Muscle of back (tissue), 11 donors: ENCODE measurements around the gene ONECUT1. TPM values are rescaled to one million over a fixed set of nuclear protein-coding genes. Genes with fewer than 3 reads are reported as not detected.

ENCODE experiments used
- DNase-seq, 3 donors: peaks; one replicate each; pipeline versions ENCODE4 v3.0.0 to v3.0.0-alpha.2; 2013
- polyA plus RNA-seq, 10 donors: library from polyadenylated mRNA; unstranded; fragments of 120-200 nt; gene quantifications; one replicate each; pipeline ENCODE4 v1.2.1, GENCODE V29; 2013; ENCODE audit not compliant: insufficient read length in 10 of 10

The ONECUT1 gene
- polyA plus RNA-seq, 10 donors = not detected

DNA sequence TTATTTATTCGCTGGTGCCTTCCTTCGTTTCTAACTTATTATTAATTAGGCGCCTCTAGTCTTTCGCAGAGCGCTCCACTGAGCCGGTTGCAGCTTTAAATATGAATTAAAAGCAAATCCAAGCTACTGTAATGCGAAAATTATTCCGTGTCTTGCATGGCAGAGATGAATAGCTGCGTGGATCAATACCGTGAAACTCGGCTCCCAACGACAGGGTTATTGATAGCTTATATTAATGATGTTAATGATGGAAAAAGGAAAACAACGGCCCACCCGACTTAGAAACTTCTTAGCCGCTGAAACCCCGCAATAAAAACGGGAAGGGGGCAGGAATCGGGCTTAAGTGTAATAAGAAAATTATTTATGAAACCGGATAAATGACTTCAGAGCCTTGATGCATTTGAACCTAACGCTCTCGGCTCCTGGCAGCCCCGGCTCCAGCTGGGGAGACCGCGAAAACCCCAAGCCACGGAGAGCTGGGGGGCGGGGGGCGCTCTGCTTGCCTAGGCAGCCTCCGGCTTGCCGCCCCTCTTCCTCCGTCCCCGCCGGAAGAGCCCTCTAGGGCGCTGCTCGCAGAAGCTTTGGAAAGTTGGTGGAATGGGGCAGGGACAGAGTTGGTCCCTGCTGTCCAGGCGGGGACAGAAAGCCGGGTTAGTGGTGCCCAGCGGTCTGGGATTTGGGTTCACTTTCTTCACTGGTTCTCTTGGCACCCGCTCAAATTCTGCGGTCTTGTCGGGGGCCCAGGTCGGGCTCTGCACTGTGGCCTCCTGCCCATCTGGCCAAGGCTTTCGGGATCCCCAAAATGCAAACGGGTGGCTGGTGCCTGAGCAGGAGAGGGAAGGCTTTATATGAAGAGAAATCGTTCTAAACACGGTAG, 7.7 kb upstream of the ONECUT1 start:
- DNase-seq = peak in 1 of 3 donors; percentile 16

DNA sequence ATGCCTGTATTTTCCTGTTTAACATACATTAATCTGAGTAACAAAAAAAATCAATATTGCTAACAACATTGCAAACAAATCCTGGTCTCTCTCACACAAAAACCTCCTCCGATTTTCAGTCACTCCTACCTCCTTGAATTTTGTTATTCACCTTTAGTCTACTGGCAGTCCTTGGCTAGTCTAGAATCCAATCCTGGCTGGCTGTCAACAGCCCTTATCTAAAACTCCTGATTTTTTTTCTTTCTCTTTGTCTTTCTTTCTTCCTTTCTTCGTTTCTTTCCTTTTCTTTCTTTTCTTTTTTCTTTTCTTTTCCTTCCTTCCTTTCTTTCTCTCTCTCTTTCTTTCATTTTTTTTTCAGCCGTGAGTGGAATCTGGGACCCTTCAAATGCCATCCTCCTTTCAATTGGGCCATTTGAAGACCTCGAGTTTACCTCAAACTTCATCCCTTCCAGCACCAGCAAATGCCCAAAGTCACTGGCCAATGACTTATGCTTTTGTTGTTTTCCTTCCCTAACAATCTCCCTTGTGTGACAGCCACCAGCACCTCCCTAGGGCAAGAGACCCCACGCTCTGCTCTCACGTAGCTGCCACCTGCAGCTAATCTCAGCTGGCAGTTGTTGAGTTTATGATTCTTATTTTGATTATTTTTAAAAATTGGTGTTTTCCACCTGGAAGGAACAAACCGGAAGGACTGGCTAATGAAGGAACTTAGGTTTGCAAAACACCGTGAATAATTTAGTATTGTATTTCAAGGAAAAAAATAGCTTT, 6.8 kb upstream of the ONECUT1 start:
- peak in 1 of 3 donors; percentile 2 for DNase-seq

DNA sequence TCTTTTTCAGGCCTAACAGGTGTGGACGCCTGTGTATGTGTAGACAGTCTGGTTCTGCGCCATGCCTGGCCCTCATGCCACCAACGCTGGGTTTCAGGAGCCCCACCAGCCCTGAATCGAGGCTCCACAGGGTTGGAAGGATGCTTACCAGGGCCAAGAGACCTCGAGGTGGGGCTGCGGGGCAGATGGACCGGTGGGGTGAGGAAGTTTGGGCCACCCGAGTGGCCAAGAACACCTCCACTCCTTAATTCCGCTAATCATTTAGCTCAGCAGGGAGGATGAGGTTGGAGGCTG, 6.0 kb upstream of the ONECUT1 start:
- DNase-seq = no peak

DNA sequence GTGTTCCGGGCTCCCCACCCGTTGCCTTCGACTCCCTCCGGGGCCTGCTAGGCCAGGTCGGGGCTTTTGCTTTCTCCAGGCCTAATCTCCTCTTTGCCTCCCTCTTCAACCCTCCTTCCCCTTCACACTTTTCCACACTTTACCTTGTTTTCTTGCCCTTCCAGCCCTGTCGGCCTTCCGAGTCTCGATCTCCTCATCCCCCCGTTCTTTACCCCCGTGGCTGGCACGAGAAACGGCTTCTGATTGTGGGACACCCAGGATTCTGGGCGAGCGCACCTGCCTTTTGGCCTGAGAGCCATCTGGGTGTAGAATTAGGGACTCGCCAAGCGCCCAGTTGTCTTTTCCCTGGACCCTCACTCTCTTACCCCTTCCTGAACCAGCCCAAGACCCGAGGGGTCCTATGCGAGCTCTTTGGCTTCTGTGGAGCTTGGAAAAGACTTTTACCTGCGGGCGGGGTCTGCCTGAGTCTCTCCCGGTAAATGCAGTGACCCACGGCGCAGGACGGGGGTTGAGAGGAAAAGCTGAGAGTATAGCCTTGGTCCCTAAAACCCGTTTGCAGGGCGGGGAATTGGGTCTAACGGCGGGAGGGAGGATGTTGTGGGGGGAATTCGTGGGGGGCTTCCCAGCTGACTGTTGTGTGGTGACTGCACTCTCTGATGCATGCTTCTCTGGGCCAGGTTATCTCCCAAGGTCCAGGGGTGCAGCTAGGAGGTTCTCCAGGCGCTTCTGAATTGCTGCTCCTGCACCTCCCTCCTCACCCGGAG, 5.5 kb upstream of the ONECUT1 start:
- DNase-seq = no peak

DNA sequence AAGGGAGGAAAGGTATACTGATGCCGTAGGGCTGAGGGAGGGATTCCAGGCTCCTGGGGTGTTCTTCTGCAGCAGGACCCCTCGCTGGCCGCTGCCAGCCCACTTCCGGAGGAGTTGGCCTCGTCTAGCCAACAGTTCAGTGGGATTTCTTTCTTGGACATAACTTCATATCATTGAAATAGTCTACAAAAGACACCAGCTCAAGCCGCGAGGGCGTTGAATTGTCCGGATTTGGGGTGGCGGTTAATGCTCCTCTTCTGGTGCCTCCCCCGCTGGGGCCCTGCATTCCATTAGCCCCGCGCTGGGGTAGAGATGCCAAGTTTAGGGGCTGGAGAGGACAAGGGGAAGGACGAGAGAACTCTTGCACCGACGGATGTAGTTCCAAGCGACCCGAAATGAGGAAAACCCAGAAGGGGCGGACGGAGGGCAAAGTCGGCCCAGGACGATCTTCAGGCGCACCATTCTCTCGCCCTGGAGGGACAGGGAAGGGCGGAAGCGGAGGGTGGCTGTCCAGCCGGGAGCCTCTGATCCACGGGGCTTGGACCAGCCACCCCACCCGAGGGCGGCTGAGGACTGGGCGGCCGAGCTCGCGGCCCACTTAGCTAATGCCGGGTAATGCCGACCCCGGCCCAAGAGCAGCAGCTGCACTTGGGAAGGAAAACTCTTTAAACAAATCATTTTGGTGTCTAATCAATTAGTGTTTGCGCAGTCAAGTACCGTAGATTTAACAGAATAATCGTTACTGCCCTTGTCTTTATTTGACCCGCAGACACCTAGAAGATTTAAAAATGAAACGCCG, 4.7 kb upstream of the ONECUT1 start:
- peak in 1 of 3 donors; percentile 6 for DNase-seq

DNA sequence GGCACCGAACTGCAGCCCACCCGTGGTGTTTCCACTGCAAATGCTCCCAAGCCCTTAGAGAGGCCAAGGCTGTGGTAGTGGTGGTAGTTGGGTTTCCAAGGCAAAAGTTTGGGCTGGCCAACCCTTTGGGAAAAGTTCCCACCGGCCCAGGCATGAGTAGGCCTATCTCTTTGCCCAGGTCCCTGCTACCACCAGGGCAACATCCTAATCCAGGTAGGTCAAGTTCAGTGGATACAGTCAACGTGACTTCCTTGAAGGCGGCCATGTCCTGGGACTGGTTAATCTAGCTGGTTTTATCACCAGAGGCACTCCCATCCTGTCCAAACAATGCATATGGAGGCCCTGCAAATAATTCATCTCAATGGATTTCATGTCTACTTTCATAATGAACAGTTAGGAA, 1.6 kb upstream of the ONECUT1 start:
- DNase-seq = peak in 1 of 3 donors; percentile 2

DNA sequence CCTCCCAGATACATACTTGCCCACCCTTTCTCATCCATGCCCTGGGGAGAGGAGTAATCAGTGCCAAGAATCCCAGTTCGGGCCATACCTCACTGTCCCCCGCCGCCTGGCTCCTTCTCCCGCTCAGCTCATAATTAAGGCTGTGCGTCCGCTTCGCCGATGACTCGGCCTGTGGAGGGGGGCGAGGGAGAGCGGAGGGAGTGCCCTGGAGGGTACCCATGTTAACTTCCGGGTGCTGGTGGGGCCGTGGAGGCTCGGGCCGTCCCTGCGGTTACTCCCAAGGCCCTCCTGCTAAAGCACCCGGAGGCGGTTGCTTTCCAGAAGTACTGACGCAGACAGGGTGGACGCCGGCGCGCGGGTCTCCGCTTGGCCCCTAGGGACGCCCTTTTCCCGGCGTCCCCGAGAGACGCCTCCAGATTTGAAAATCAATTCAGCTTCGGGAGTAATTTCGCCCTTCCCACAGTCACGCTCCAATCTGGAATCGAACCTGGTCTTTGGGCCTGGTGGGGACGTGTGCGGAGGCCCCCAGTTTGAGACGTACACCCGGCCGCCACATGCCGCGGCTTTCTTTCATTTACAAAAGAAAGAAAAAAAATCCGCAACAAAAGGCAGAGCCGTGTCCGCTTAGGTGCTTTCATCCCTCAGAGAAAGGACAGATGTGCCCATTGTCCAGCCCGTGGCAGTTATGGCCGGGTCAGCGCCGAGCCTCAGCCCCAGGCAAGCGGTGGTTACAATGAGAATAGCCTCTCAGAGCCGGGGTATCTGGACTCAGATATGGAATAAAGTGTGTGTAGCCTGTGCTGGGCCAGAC, 1.0 kb upstream of the ONECUT1 start:
- DNase-seq = peak in 1 of 3 donors; percentile 15

DNA sequence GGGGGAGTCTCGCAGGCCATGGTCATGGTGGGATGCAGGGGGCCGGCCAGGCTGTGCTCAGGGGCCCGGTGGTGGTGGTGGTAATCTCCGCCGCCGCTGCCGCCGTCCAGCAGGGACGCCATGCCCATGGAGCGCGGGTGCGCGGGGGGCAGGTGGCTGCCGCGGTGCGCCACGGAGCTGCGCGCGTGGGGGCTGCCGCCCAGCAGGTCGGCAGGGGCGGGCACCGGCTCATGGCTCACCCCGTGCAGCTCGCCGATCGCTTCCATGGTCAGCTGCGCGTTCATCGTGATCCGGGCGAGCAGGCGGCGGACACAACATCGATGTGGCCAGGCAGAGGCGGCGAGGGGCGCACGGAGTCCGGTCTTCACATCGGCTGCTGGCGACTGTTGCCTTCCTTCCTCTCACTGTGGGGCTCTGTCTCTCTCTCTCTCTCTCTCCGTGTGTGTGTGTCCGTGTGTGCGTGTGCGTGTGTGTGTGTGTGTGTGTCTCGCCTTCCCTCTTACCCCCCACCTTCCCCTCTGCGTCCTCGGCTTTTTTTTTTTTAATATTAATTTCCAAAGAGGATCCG, 451 bp downstream of the ONECUT1 start:
- no peak for DNase-seq

DNA sequence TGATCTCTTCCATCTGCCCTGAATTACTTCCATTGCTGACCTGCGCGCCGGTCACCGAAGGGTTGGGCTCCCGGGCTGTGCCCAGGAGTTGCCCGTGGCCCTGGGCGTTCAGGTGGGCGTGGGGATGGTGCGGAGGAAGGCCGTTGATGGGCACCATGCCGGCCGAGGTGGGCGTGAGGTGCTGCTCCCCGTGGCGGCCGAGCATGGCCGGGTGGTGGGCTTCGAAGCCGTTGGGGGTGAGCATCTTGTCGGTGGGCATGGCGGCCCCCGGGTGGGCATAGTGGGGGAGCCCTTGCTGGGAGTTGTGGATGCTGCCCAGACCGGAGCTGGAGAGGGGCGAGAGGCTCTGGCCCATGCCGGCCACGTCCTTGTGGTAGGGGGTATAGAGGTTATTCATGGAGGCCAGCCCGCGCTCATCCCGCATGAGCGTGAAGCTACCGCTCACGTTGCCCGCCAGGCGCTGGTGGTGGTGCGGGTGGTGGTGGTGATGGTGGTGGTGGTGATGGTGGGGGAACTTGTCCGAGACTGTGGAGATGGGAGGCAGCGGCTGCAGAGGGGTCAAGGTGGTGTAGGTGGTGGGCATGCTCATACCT, 1.0 kb downstream of the ONECUT1 start:
- DNase-seq = peak in 1 of 3 donors; percentile 3

DNA sequence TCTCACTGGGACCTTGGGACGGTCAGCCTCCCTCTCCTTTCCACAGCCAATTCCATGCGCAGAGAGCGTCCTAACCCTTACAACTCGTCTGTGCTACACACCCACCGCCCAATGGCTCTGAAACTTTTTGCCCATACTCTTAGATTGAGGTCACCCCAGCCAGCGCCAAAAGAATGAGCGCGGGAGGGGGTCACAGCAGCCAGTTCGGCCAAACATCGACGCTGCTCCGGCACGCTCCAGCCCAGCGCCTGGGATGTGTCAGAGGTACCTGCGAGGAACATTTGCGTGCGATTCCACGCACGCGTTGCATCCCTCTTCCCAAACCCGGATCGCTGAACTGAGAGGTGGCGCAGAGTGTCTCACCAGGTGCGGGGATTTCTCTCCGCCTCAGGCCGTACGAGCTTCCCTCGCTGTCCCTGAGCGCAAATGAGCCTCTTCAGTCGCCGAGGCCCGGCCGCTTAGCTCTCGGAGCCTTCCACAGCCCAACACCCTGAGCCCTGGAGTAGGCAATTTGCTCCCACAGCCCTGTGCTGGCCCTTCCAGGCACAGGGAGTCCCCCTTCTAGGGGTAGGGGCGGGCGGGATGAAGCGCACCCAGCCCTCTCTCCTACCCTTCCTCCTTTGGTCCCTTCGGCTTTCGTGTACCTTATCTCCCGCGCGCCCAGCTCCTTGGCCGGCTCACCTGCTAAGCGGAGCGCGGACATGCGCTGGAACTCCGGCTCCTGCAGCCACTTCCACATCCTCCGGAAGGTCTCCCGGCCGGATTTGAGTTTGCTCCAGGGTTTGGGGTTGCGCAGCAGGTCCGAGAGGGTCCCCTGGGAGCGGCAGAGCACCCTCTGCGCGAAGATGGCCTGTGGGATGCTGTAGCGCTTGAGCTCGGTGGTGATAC, 1.8 kb downstream of the ONECUT1 start:
- DNase-seq = peak in 1 of 3 donors; percentile 12

DNA sequence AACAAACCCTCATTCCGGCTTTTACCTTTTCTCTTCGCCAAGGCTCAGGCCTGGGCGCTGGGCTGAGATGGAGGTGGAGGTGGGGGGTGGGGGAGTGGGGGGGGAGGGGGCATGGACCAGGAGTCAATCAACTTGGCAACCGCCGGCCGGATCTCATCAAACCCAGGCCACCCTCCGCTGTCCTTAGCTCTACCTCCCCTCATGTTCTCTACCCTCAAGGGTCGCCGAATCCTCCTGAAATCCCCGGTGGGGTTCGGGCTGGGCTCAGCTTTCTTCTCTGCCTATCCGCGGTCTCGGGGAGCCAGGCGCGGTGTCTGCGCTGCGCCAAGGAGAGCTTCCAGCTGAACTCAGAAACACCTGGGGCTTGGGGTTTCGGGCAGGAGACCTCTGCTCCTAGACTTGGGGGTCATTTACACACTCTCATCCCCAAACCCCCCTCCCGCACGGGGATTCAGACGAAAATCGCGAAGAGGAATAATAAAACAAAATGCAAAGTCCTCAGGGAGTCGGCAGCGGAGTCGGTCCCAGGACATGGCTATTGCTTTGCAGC, 2.5 kb downstream of the ONECUT1 start:
- no peak for DNase-seq

DNA sequence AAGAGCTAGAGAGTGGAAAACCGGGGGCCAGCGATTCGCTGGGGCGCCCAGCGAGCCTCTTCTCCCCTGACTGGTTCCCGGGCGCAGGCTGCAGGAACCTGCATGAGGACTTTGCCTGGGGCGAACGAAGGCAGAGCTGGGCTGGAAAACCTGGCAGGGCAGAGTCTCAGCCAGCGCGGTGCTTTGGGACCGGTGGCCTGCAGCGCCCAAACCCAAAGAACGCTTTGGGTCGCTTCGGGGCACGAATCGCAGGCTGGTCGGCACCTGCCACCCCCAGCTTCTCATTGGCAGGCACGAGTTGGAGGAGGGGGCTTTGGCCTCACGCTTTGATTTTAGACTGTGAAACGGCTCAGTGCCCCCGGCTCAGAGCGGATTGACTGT, 3.0 kb downstream of the ONECUT1 start:
- peak in 1 of 3 donors; percentile 2 for DNase-seq

DNA sequence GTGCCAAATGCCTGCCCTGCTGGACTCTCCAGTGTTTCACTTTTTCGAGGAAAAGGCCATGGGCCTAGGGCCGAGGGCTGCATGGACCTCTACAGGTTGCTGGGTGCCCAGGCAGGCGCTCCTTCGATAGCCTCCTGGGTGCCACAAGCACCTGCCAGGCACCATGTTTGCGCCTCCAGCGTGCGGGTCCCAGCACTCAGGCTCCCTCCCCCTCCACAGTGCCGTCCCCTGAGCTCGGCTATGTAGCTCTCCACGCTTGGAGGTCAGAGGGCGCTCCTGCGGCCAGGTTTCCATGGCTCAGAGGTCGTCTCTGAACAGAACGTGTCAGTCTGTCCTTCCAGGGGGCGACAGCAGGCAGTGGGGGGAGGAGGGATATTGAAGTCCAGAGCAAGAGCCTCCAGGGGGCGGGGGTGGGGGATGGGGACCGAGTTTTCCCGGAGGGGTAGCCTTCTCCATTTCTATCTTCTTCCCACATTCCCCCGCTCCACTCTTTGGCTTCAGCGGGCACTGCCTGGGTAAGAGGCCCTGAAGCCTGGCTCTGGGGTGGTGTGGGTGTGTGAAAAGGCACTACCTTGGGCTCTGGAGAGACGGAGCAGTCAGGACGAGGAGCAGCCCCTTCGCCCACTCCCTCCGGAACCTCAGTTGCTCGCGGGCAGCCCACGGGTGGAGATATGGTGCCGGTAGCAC, 3.6 kb downstream of the ONECUT1 start:
- DNase-seq = peak in 1 of 3 donors; percentile 1

DNA sequence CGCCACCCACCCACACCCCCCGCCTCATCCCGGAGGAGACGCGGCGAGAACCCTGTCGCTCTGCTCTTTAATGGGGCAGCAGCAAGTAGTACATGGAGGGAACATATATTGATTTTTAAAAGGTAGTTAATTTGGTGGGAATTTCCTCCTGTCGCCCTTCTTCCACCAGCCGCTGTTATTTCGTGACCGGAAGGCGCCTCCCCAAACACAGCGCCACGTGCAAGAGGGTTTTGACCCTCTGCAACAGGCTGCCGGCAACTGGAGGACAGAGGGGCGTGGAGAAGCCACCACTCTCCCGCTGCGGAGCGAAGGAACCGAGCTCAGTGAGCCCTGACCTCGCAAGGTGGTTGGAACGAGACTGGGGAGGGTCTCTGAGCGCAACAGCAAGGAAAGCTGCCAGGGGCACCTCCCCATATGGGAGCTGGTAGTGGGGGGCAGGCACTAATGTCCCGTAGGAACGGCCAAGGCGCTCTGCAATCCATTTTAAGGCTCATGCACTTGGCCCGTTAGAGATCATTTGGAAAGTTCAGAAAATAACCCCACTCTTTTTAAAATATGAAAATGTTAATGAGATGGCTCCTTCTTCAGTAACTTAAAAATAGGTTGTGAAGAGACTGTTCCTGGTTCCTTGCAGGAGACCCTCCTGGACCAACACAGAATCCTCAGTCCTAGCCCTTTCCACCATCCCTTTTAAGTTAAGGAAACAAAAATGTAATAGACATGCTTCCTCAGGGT, 4.3 kb downstream of the ONECUT1 start:
- peak in 1 of 3 donors; percentile 4 for DNase-seq

DNA sequence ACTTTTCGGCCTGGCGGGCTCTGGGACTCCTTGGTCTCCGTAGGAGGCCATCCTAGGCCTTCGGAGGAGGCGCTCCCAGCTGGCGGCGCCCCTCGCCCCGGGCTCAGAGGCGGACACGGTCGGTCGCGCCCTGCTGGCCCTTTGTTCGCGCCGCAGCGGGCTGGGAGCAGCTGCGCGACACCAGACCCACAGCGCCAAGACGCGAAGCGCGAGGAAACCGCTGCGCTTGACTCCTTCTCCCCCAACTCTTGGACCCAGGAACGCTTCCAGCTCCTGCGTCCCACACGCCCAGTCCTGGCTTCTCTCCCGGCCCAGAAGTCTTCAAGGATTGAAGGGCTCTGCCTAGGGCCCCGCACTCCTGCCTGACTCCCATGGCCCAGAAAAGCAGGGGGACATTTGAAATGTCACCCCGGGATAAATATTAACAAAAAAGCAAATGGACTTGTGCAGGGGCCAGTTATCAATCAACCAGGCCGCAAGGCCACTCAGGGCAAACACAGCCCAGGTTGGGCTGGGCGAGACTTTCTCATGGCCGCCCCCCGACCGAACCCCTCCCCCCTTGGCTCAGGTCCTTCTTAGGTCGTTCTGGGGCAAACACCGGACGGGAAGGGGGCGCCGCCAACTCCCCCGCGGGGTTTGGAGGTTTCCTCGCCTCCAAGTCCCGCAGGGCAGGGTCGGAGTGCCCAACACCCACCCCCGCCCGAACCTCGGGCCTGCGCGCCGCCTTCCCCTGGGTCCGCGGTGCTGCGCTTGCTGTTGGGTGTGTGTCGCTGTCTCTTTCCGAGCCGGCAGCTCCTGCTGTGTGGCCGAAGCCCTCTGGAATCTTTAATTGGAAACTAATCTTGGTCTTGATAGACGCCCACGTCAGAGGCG, 5.1 kb downstream of the ONECUT1 start:
- peak in 1 of 3 donors; percentile 27 for DNase-seq
